Renal cortex interstitium (tissue), 15 donors: ENCODE data around the gene CD79B. TPM values are rescaled to one million over a fixed set of nuclear protein-coding genes. Genes with fewer than 3 reads are reported as not detected.
A peak's percentile ranks its signal among the peaks of the same experiment; 100 is the strongest.

Experiments
- DNase-seq, 11 donors: peaks; one replicate each; pipeline ENCODE4 v3.0.0-alpha.2; 2013; ENCODE audit warnings: low read depth in 9 of 11, low spot score in 4 of 11; ENCODE audit errors: extremely low read depth in 1 of 11
- long read RNA-seq, 16 experiments: transcript quantifications; one replicate each; lab custom pipeline, GENCODE V29; 2026
- polyA plus RNA-seq, 3 donors: library from polyadenylated mRNA; unstranded; fragments of 120-200 nt; gene quantifications; one replicate each; pipeline ENCODE4 v1.2.1, GENCODE V29; 2013; ENCODE audit not compliant: insufficient read length in 3 of 3

Gene CD79B
- 1 to 10 TPM; 2.1 to 4.1 (median 3.1) TPM for polyA plus RNA-seq
- long read RNA-seq, donor 1, partial matches to known transcripts, result 0 of 2 reads
- long read RNA-seq, donor 1, other reads (novel, unspliced or antisense), result 0 of 2 reads
- long read RNA-seq, donor 2, result 0 reads
- long read RNA-seq, donor 3, partial matches to known transcripts, result 0 of 1 reads
- long read RNA-seq, donor 3, other reads (novel, unspliced or antisense), result 0 of 1 reads
- long read RNA-seq, donor 4, result 0 reads
- long read RNA-seq, donor 5, result 0 reads
- long read RNA-seq, donor 6, partial matches to known transcripts, result 0 of 1 reads
- long read RNA-seq, donor 6, other reads (novel, unspliced or antisense), result 0 of 1 reads
- long read RNA-seq, donor 7, partial matches to known transcripts, result 0 of 1 reads
- long read RNA-seq, donor 7, other reads (novel, unspliced or antisense), result 0 of 1 reads
- long read RNA-seq, donor 8, result 0 reads
- long read RNA-seq, donor 9, result 0 reads
- long read RNA-seq, donor 10, result 0 reads
- long read RNA-seq, donor 11, result 0 reads
- long read RNA-seq, donor 12, result 0 reads
- long read RNA-seq, donor 13, result 0 reads
- long read RNA-seq, donor 14, partial matches to known transcripts, result 0 of 2 reads
- long read RNA-seq, donor 14, other reads (novel, unspliced or antisense), result 0 of 2 reads
- long read RNA-seq, donor 15, result 0 reads
- long read RNA-seq, donor 16, result 0 reads

DNA sequence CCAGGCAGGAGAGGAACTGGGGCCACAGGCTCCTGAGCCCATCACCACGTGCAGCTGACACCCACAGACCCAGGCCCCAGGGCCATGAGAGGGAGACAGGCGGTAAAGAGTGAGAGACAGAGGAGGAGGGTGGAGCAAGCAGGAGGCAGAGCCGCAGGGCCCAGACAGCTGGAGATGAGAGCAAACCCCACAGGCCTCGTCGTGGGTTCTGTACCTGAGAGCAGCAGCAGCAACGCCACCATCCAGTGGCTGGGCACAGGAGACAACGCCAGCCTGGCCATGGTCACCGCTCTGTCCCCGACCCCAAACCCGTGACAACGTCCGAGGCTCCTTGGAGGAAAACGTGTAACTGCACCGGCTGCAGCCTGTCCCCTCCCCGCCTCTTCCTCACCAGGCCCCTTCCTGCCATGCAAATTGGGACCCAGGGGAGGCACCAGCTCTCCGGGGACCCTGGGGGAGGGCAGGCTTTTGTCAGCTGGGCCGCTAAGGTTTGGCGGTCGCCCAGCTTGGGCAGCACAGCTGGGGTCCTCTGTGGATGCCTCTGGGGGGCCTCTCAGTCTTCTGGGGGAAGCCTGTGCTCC lies at the start of gene CD79B:
Gene CD79B, minus strand, starts transcription at position 351 of the 581 bp plus-strand sequence. Its CDS starts 70 bp downstream, at position 281.
- no peak for DNase-seq

DNA sequence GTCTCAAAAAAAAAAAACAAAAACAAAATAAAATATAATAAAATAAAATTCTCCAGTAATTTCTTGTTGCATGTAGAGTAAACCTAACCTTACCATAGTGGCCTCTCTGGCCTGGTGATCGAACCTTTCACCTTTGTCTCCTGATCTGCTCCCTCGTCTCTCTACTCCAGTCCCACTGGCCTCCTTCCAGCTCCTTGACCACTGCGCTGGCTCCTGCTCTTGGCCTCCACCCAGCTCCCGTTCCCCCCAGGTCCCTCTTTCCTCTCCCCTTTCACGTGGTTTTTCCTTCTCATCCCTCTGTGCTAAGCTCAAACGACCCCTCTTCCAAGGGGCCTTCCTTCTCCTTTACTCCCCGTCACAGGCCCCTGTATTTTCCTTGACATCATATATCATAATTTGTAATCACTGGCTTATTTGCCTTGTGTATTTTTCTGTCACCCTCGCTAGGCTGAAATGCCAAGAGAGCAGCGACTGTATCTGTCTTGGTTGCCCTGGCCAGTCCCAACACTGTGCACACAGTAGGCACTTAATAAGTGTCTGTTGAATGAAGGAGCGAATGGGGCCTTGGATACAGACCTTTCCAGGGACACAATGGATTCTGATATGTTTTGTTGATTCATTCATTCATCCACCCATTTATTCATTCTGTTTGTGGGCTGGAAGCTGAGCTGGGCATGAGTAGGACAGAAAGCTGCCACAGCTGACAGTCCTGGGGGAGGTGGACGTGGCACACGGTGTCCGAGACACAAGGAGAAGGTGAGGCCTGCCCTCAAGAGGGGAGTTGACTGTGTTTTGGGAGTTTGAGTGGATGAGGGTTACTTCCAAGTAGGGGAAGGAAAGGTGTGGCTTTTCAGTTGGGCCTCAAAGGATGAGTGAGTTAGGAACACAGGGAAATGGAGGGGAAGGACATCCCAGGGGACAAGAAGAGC lies 46.4 kb upstream of the CD79B start:
- no peak for DNase-seq

DNA sequence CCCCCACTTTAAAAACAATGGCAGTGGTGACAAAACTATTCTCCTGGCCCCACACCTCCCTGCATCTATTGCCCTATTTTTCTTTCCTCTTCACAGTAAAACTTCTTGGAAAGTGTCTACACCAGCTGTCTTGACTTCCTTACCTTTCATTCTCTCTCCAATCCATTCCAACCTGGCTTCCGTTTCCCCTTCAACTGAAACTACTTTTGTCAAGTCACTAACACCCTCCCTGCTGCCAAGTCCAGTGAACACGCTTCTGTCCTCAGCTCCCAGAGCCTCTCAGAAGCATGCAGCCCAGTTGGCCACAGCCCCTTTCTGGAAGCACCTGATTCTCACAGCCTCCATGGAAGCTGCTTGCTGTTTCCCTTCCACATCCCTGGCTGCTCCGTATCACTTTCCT lies 44.6 kb upstream of the CD79B start:
- DNase-seq, result no peak

DNA sequence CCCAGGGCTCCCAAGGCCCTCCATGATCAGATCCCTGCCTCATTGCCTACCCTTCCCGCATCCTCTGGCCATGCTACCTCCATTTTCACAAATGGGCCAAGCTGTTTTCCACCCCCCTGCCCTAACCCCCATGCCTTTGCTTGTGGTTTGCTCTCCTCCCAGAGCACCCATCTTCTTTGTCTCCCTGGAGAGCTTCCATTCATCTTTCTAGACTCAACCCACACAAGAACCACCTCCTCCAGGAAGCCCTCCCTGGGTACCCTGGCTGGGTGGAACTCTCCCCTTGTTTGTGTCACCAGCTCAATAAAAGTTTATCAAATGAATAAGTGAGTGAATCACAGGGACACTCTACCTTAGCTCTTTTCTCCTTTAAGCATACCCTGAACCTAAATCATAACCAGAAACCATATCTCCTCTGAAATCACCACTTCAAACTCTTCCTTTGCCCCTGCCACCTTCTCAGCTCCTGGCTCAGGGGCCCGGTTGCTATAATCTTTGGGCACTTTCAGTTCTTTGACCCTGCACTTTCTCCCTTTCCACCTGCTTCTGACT lies 43.5 kb upstream of the CD79B start:
- no peak for DNase-seq

DNA sequence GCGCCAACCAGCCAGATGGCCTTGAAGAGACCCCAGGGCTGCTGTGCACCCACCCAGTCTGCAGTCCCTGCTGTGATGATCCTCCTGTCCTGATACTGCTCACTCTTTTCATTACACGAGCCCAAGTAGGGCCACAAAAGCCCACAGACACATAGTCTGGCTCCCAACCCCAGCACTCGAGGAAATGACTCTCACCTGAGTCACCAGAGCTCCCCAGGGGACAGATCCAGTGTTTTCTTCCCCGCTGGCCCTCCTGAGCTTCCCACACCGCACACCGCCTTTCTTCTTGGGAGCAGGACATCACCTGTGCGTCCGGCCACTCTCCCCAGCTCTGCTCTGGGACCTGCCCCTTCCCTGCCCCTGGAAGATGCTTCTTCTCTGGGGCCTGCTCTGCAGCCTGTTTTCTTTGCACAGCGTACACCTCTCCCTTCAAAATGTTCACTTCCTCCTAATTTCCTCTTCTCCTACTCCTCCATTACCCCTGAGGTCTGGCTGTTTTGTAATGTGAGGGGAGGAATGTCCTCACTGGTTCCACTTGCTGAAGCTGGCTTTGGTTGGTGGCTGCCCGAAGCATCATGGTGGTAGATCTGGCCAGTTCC lies 42.6 kb upstream of the CD79B start:
- DNase-seq, result no peak

DNA sequence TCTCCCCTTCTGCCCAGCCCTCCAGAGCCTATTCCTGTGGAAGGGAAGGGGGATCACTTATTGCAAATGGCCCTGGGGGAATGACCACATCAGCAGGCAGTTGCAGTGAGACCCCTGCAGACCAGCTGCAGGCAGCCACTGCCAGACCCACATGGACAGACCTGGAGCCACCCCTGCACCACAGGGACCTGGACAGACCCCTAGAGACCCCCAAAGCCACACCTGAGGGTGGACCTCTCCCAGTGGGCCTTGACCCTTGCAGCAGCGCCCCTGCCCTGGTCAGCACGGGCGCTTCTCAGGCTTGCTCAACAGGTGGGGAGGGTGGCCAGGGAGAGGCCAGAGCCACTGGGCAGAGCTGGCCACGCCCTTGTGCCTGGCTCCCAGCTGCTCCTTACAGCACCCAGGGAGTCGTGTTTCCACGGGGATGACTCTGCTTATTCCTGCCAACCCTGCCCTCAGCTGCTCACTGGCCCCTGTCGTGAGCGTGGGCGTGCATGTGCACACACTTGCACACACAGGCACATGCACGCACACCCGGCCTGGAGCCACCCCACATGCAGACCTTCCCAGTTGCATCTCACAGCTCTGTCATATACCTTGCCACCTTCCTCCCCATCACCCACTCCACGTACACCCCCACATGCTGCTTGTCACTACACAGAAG lies 41.9 kb upstream of the CD79B start:
- no peak for DNase-seq

DNA sequence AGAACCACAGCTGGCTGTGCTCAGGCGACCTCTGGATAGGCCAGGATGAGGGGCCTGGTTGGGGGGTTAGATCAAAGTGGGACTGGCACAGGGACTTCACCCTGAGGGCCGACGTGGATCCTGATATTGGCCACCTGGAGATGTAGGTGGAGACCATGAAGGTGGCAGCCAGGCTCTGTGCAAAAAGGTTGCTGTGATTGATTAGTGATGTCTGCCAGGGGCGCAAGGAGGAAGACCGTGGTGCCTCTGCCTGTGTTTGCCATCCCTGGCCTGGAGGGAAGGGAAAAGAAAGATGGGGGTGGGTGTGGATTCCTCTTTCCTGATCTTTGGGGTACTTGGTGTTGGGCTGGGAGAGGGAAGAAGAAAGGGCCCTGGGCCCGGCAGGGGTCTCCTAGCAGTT lies 41.1 kb upstream of the CD79B start:
- DNase-seq, result no peak

DNA sequence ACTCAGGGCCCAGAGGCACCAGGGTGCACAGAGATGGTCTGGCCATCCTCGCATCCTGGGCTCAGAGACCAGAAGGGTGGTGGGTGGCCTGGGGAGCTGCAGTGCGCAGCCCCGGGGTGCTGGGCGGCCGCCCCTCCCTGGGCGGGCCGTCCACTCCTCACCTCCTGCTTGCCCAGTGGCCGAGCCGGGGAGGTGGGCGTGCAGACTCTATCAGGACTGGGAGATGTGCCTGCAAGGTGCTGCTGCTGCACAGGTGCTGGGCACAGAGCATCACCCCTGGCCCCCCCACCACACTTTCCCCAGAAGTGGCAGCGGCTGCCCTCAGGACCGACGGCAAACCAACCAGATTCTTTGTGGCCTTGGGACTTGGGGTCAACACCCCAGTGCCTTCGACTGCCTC lies 40.7 kb upstream of the CD79B start, which contains the start of gene SCN4A:
Gene SCN4A, minus strand, starts transcription at position 123 of the 400 bp plus-strand sequence. Its CDS starts 77 bp downstream, at position 46.
- no peak for DNase-seq

DNA sequence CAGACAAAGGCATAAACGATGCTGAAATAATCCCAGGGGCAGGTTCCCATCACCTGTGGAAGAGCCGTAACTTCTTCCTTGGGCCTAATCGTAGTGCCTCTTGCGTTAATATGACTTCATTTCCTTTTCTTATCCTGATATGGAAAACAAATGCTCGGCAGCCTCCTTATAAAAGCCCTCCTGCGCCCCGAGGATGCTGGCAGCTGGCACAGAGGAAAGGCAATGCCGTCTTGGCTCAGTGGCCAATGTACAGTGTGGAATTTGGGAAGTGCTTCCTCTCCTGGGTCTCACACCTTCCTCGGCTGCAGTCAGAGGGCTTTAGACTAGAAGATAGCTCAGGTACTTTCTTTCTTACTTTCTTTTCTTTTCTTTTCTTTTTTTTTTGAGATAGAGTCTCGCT lies 37.1 kb upstream of the CD79B start:
- no peak for DNase-seq

DNA sequence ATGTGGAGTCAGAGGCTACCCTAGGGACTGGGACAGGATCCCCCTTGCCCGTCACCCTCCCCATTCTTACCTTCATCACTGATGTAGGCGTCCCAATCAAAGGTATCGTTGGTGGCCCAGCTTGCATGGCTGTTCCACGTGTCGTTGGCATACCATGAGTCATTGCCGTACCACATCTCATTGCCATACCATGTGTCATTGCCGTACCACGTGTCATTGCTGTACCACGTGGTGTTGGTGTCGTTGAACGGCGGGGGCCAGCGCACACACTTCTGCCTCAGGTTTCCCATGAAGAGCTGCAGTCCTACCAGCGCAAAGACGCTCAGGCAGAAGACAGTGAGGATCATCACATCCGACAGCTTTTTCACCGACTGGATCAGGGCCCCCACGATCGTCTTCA lies 35.8 kb upstream of the CD79B start:
- no peak for DNase-seq

DNA sequence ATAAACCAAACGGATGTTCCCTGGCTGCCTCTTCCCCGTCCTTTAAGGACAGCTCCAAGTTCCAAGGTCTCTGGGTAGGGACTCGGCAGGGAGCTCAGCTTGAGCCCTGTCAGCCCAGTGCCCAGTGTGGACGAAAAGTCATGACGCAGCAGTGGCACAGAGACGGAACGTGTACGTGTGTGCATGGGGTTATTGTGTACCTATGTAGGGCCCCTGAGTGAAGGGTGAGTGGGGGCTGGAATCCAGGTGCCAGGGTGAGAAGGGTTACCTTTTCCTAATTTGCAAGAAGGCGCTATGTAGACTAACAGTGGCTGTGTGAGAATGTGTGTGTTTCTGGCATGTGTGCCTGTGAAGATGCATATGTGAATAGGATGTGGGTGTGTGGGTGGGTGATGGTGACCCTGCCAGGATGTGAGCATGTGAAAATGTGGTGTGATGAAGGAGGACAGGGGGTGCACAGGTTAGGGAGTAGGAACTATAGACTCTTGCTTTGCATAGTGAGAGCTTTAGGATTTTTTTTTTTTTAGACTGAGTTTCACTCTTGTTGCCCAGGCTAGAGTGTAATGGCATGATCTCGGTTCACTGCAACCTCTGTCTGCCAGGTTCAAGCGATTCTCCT lies 34.6 kb upstream of the CD79B start:
- no peak for DNase-seq

DNA sequence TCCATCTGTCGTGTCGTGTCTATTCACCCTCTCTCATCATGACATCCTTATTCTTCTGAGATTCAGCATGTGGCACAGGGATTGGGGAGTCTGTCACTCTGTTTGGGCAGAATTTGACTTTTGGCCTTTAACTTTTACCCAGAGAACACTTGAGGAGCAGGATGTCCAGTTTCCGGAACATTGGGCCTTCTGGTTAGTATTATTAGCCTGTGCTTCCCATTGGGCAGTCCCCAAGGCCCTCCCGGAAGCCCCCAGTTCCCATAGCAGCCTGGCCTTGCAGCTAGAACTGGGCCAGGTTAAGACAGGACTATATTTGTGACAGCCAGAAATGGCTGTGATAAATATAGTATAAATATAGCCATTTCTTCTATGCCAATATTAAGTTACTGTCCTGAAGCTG lies 31.0 kb upstream of the CD79B start:
- no peak for DNase-seq

DNA sequence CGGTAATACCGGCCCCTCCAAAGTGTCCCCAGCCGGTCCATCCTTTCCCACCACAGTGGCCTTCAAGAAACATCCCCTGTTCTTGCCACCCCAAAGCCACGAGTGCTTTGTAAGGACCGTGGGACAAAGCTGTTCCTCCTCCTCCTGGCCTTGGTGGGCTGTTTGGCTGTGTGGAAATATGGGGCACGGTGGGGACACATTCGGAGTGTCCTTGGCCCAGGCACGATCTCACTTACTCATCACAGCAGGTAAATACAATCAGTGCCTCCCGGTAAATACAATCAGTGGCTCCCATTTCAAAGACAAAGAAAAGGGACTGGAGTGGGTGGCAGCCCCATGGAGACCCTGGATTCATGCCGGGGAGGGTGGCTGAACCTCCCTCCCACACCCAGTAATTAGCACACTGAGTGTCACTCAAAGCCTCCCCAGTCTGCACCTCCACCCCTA lies 30.2 kb upstream of the CD79B start:
- no peak for DNase-seq

DNA sequence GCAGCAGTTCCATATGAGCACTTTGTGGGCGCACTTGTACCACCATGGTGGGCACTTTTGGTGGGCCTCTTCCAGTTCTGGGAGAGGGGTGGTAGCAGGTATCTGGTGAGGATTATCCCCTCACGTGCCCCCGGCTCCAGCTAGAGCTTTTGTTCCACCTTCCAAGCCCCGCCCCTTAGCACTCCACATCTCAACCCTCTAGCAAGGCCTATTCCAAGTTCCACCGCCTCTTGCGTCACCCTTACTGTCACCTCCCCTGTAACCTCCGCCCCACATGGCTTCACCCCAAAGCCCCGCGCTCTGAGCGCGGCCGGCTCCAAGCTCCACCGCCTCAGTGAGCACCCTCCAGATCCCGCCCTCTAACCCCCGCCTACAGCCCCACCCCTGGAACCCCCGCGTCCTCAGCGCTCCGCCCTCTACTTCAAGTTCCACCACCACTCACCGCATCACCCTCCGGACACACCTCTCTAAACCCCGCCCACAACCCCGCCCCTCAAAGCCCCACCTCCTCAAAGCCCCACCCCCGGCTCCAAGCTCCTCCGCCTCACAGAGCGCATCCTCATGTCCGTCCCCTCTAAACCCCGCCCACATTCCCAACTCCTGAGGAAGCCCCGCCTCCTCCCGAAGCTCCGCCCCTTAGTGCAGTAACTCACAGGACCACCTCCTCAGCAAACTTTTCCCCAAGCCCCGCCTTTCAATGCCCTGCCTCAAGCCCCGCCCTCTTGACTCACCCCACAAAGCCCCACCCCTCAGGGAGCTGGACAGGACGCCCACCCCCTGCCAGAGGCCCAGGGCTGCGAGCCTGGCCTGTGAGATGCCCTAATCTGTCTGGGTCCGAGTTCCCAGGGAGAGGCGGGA lies 29.5 kb upstream of the CD79B start:
- DNase-seq, result peak in 3 of 11 donors; percentile 33 to 43 (median 33)

DNA sequence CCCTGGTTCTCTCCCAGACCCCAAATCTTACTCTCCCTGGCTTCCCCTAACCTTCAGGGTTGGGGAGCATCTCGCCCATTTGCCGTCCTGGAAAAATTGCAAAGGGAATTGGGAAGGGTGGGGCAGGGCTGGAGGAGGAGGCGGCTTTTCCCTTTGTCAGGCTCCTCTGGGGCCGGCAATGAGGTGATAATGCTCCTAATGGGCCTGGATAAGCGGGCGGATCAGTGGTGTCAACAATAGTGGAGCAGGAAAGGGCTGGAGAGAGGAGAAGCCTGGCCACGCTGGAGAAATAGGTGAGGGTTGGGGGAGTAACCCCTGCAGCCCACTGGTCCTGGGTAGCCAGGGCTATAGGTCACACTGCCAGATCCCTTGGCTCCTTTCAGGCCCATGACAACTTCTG lies 28.3 kb upstream of the CD79B start:
- DNase-seq, result no peak

DNA sequence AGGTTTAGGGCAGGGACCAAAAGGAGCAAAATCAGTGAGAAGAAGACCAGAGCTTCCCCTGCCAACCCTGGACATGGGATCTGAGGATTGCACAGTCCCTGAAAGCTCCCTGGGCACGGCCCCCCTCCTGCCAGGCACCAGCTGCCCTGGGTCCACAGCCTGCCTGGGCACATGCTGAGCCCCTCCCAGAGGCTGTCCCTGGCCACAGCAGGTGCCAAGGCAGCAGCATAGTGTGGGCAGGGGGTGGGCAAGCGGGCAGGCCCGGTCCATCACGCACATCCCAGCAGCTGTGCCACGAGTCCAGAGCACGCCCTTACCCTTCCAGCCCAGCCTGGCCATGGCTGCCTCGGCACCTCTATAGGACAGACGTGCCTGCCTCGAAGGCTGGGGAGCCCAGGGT lies 27.9 kb upstream of the CD79B start:
- DNase-seq, result no peak
